Heart left ventricle (tissue), 13 donors: Measurements from ENCODE around the gene MALRD1.

Source experiments
- CTCF ChIP-seq, 12 donors: fragments of 200-600 bp; sonication (generic) in 4 of 12; IDR thresholded peaks; one replicate each; pipeline versions ENCODE4 v1.5.0 to v1.8.0; 2018 to 2022; ENCODE audit warnings: antibody characterized with exemption in 12 of 12, mild to moderate bottlenecking in 5 of 12
- POLR2A ChIP-seq, 2 donors: fragments of 450-650 bp; IDR thresholded peaks; one replicate each; pipeline ENCODE4 v1.6.1; 2017; ENCODE audit warnings: antibody characterized with exemption in 2 of 2, mild to moderate bottlenecking in 2 of 2, moderate library complexity in 2 of 2
- donor health status: ischemic (EF 13 %, LVEDD 7.1; RV severe dilation, severe dysfunction).
- donor health status: DM: no; HTN: yes; CAD: no.
- donor health status: DM: no; HTN: no; CAD: no.
- donor health status: ischemic (EF 25% LVEDD 6.9; RV normal size, moderate dysfunction).
- donor health status: ischemic (EF 25% LVEDD 5.7; RV mildly dilated, moderate dysfunction).
- donor health status: ischemic (EF 35%, LVEDD 5.7; RV mildly dilated, moderate dysfunction).
- donor health status: nonischemic (EF 11% LVEDD 7.7; RV severe dilation, severe dysfunction).
- donor health status: DM: yes; HTN: yes; CAD: no.
- donor health status: PGD.
- donor health status: ischemic (EF 29% LVEDD 5.4; RV normal size, mild dysfunction).
- donor health status: nonischemic (EF 23%, LVEDD 6.1; RV moderate dilation, normal function).

DNA sequence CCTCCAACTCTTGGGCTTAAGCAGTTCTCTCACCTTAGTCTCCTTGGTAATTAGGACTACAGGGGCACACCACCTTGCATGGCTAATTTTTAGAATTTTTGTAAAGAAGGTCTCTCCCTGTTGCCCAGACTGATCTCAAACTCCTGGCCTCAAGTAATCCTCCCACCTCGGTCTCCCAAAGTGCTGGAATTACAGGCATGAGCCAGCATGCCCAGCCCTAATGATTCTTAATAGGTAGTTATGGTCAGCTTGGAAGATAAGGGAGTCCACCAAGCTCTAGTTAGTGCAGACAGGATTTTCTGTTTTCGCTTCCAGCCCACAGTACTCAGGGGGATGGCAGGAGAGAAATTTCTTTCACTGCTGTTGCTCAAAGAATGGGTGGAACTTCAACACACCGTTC is 639.7 kb downstream of the MALRD1 start:
- TF ChIP-seq CTCF (IDR thresholded peaks at IDR 0.05) (no peak), POLR2A (IDR thresholded peaks at IDR 0.05) (no peak)
